OCI-LY7 (cell line): ENCODE results near the gene TIMM23. TPM values are rescaled to one million over a fixed set of nuclear protein-coding genes. Genes with fewer than 3 reads are reported as not detected.

Experiments used
- BruUV-seq: library from RNA; stranded (reverse); fragments of 400-500 nt; replicated peaks from 2 replicates; lab custom pipeline; 2021; lab: Mats Ljungman, UMichigan
- CTCF ChIA-PET: fragments of 300-600 bp; sonication (Branson Sonifier 250); formaldehyde crosslinking; loops from one replicate; lab custom pipeline; 2022; ENCODE audit warnings: antibody characterized with exemption; ENCODE audit not compliant: unreplicated experiment; lab: Charles Lee
- POLR2A ChIA-PET: fragments of 300-600 bp; sonication (Branson Sonifier 250); formaldehyde crosslinking; loops from one replicate; lab custom pipeline; 2022; ENCODE audit warnings: antibody characterized with exemption; lab: Charles Lee
- DNase-seq: peaks from one replicate; pipeline ENCODE4 v3.0.0-alpha.2; 2015; ENCODE audit warnings: low spot score
- H2AFZ ChIP-seq: fragments of 200-600 bp; sonication (generic), shearing (Covaris generic); 2 replicates; pipeline ENCODE4 v1.6.1; 2014; ENCODE audit warnings: mild to moderate bottlenecking, antibody characterized with exemption, low read length, moderate library complexity
- H3K27ac ChIP-seq: fragments of 200-600 bp; sonication (generic); 2 replicates; pipeline ENCODE4 v1.5.1; 2014; ENCODE audit warnings: mixed run types, low read depth, mild to moderate bottlenecking, moderate library complexity, low read length, inconsistent platforms; ENCODE audit not compliant: poor library complexity, severe bottlenecking
- H3K36me3 ChIP-seq: fragments of 200-600 bp; sonication (generic); 2 replicates; pipeline ENCODE4 v1.6.1; 2014; ENCODE audit warnings: mild to moderate bottlenecking, antibody characterized with exemption, low read length, moderate library complexity, mixed read lengths; ENCODE audit not compliant: insufficient read depth
- H3K4me1 ChIP-seq: fragments of 200-600 bp; sonication (generic); 2 replicates; pipeline ENCODE4 v1.5.1; 2014; ENCODE audit warnings: mild to moderate bottlenecking, low read length; ENCODE audit not compliant: insufficient read depth, poor library complexity, severe bottlenecking
- H3K4me2 ChIP-seq: fragments of 200-600 bp; sonication (generic); 2 replicates; pipeline ENCODE4 v1.6.1; 2014; ENCODE audit warnings: mild to moderate bottlenecking, low read length
- H3K4me3 ChIP-seq: fragments of 200-600 bp; sonication (generic); 2 replicates; pipeline ENCODE4 v1.5.1; 2014; ENCODE audit warnings: mild to moderate bottlenecking, low read depth, low read length; ENCODE audit not compliant: poor library complexity, severe bottlenecking
- H3K79me2 ChIP-seq: fragments of 200-600 bp; sonication (generic); 2 replicates; pipeline ENCODE4 v1.6.1; 2016; ENCODE audit warnings: low read depth, mild to moderate bottlenecking, low read length, moderate library complexity, mixed read lengths; ENCODE audit not compliant: insufficient read depth
- H3K9me2 ChIP-seq: fragments of 200-600 bp; sonication (generic); 2 replicates; pipeline ENCODE4 v1.6.1; 2016; ENCODE audit warnings: mild to moderate bottlenecking, low read length, mixed read lengths; ENCODE audit not compliant: insufficient read depth
- H3K9me3 ChIP-seq: fragments of 200-600 bp; sonication (generic); 2 replicates; pipeline ENCODE4 v1.6.1; 2014; ENCODE audit warnings: mild to moderate bottlenecking, mixed run types, low read length, mixed read lengths
- H4K20me1 ChIP-seq: fragments of 200-600 bp; sonication (generic); 2 replicates; pipeline ENCODE4 v1.6.1; 2014; ENCODE audit warnings: mild to moderate bottlenecking, antibody characterized with exemption, low read length, moderate library complexity, mixed read lengths; ENCODE audit not compliant: insufficient read depth
- EZH2phosphoT487 ChIP-seq: fragments of 200-600 bp; sonication (generic); IDR thresholded peaks from 2 replicates; pipeline ENCODE4 v1.6.1; 2018; ENCODE audit warnings: low read depth, borderline replicate concordance, mild to moderate bottlenecking, mixed run types, antibody characterized with exemption, low read length, moderate library complexity, mixed read lengths
- intact Hi-C: fragments of 100-400 bp; cut with micrococcal nuclease; formaldehyde crosslinking; loops from one replicate; pipeline ENCODE4 v1.10.0; 2022; ENCODE audit not compliant: unreplicated experiment
- small RNA-seq: library from RNA; depleted of rRNA; stranded (forward); fragments of <200 nt; gene quantifications from one replicate; pipeline ENCODE3, GENCODE V24; 2014
- total RNA-seq, 2 experiments: library from RNA; depleted of rRNA in 1 of 2; stranded (reverse); fragments of >200 nt in 1 of 2; shearing (Covaris generic) in 1 of 2; gene quantifications; 2 replicates each; pipeline ENCODE4 v1.2.3, GENCODE V29; 2014 to 2022
- TF ChIP-seq, protein P1 (sequence below): fragments of 200-600 bp; sonication (generic); conservative IDR thresholded peaks from 2 replicates; pipeline ENCODE4 v1.5.1; 2014; ENCODE audit warnings: mild to moderate bottlenecking, antibody characterized with exemption, low read length, moderate library complexity, mixed read lengths

Gene TIMM23
- total RNA-seq, 2 experiments from 2014 or later: 50.5 to 59.1 TPM

- no peak overlapping the region for H3K4me2 ChIP-seq
These were observed 80.6 kb downstream of the TIMM23 start for GRCh38 chr10:46052791-46053375.

More at GRCh38 chr10:46052791-46053375, 80.6 kb downstream of the TIMM23 start:
- CTCF ChIA-PET: no interaction called here
- Histone ChIP-seq H3K36me3 (no peaks in the 10 kb centered on the region), H3K4me1 (no peaks in the 10 kb centered on the region), H3K27ac (no peak overlapping the region), H3K9me3 (peaks cover 7% of the 10 kb centered on the region; the same call in 1 of the 2 replicates), H2AFZ (no peak overlapping the region), H3K79me2 (no peaks in the 10 kb centered on the region), H3K4me3 (no peak overlapping the region), H3K9me2 (no peaks in the 10 kb centered on the region), H4K20me1 (no peaks in the 10 kb centered on the region)
- intact Hi-C loops: no loop called here
- no peak for DNase-seq
- BruUV-seq: no TSS peak
- TF ChIP-seq, protein P1, sequence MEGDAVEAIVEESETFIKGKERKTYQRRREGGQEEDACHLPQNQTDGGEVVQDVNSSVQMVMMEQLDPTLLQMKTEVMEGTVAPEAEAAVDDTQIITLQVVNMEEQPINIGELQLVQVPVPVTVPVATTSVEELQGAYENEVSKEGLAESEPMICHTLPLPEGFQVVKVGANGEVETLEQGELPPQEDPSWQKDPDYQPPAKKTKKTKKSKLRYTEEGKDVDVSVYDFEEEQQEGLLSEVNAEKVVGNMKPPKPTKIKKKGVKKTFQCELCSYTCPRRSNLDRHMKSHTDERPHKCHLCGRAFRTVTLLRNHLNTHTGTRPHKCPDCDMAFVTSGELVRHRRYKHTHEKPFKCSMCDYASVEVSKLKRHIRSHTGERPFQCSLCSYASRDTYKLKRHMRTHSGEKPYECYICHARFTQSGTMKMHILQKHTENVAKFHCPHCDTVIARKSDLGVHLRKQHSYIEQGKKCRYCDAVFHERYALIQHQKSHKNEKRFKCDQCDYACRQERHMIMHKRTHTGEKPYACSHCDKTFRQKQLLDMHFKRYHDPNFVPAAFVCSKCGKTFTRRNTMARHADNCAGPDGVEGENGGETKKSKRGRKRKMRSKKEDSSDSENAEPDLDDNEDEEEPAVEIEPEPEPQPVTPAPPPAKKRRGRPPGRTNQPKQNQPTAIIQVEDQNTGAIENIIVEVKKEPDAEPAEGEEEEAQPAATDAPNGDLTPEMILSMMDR: no peak
- no peak for TF ChIP-seq EZH2phosphoT487
- POLR2A ChIA-PET: interaction anchor here (1.7 kb wide), 1 partner anchor 14 kb away, joined by 5 read pairs; no protein-coding TSS in a partner anchor

Small RNA genes lying within 50 kb of the gene (small RNA-seq; reads per million reads assigned to genes)
- not detected for gene SNORA74C-1

Other genes starting within 250 kb of the TIMM23 start
- 20.7 and 21.5 TPM in 2 replicates for gene WASHC2C, start 245.2 kb upstream of the TIMM23 start, total RNA-seq (2014; rRNA removed; shearing (Covaris generic))
- gene WASHC2C, start 245.2 kb upstream of the TIMM23 start, total RNA-seq (2022): 34.6 and 35.3 TPM in 2 replicates
- gene AGAP4, start 125.0 kb upstream of the TIMM23 start, total RNA-seq (2014; rRNA removed; shearing (Covaris generic)): 12.0 and 15.7 TPM in 2 replicates
- 22.4 and 29.3 TPM in 2 replicates for gene AGAP4, start 125.0 kb upstream of the TIMM23 start, total RNA-seq (2022)
- 78.8 and 100.0 TPM in 2 replicates for gene NCOA4, start 58.1 kb downstream of the TIMM23 start, total RNA-seq (2014; rRNA removed; shearing (Covaris generic))
- gene NCOA4, start 58.1 kb downstream of the TIMM23 start, total RNA-seq (2022): 71.1 and 72.4 TPM in 2 replicates
- gene MSMB, start 73.8 kb downstream of the TIMM23 start, total RNA-seq (2014; rRNA removed; shearing (Covaris generic)): not detected in 2 replicates
- not detected in 2 replicates for gene MSMB, start 73.8 kb downstream of the TIMM23 start, total RNA-seq (2022)